HepG2 (cell line): ENCODE results near the gene CD9. TPM values are rescaled to one million over a fixed set of nuclear protein-coding genes. Genes with fewer than 3 reads are reported as not detected.
A peak's percentile ranks its signal among the peaks of the same experiment; 100 is the strongest.

Experiments used
- ATAC-seq: fragments of 200-7000 bp; cut with Tn5 transposase; 3 replicates; pipeline ENCODE4 v1.9.1; 2020; ENCODE audit warnings: mild to moderate bottlenecking, moderate library complexity
- BruUV-seq: library from RNA; stranded (reverse); fragments of 400-500 nt; replicated peaks from 2 replicates; lab custom pipeline; 2021; lab: Mats Ljungman, UMichigan
- CTCF ChIA-PET: fragments of 300-600 bp; formaldehyde crosslinking; extraction: SDS; loops from one replicate; lab custom pipeline; 2021; ENCODE audit warnings: low total read pairs, inconsistent platforms, low intra/inter-chr PET ratio; lab: Yijun Ruan, JAX
- POLR2A ChIA-PET: fragments of 350-600 bp; sonication (Branson Sonifier 250); formaldehyde crosslinking; loops from one replicate; lab custom pipeline; 2020; ENCODE audit warnings: antibody characterized with exemption, inconsistent platforms; lab: Yijun Ruan, JAX
- DNase-seq: peaks from one replicate; pipeline ENCODE4 v3.0.0-alpha.2; 2015; ENCODE audit warnings: low spot score
- FAIRE-seq: peaks from 3 replicates; lab custom pipeline; 2011; peaks lifted over from hg19 to GRCh38; lab: Jason Lieb, UNC
- H2AFZ ChIP-seq: one replicate; pipeline ENCODE4 v1.6.1; 2011; ENCODE audit warnings: low read length, inconsistent platforms
- H3K27ac ChIP-seq: fragments of 300-600 bp; 3 replicates; pipeline ENCODE4 v1.8.0; 2011; ENCODE audit warnings: mixed run types, mild to moderate bottlenecking, mixed read lengths, low read length, inconsistent platforms; ENCODE audit not compliant: insufficient read depth; ENCODE audit errors: extremely low read length
- H3K27me3 ChIP-seq, 2 experiments: fragments of 200-600 bp in 1 of 2; 2 replicates in 1 of 2; 3 replicates in 1 of 2; pipeline versions ENCODE4 v1.6.0 to v1.8.0; 2011; ENCODE audit warnings: low read length in 2 of 2, mild to moderate bottlenecking in 2 of 2, moderate library complexity in 2 of 2, inconsistent platforms in 1 of 2; ENCODE audit not compliant: insufficient read depth in 2 of 2, control insufficient read depth in 1 of 2
- H3K36me3 ChIP-seq, 2 experiments: fragments of 200-600 bp in 1 of 2; replicated peaks in 1 of 2; 2 replicates in 1 of 2; 3 replicates in 1 of 2; pipeline versions ENCODE4 v1.5.1 to v1.8.0; 2011; ENCODE audit warnings: low read length in 2 of 2, inconsistent platforms in 1 of 2; ENCODE audit not compliant: insufficient read depth in 2 of 2, control insufficient read depth in 1 of 2
- H3K4me1 ChIP-seq: 2 replicates; pipeline ENCODE4 v1.5.1; 2012; ENCODE audit warnings: low read length, inconsistent platforms; ENCODE audit not compliant: insufficient read depth
- H3K4me2 ChIP-seq: 2 replicates; pipeline ENCODE4 v1.6.0; 2011; ENCODE audit warnings: low read depth, low read length, inconsistent platforms
- H3K4me3 ChIP-seq, 3 experiments: fragments of 200-600 bp in 1 of 3; sonication (generic), shearing (Covaris generic) in 1 of 3; replicated peaks in 1 of 3; 2 replicates each; pipeline ENCODE4 v1.5.1; 2011 to 2016; ENCODE audit warnings: low read length in 3 of 3, inconsistent platforms in 2 of 3, low read depth in 2 of 3, mild to moderate bottlenecking in 2 of 3, control low read depth in 1 of 3, mixed read lengths in 1 of 3; ENCODE audit not compliant: insufficient read depth in 1 of 3
- H3K79me2 ChIP-seq: one replicate; pipeline ENCODE4 v1.6.1; 2011; ENCODE audit warnings: low read length, inconsistent platforms; ENCODE audit not compliant: insufficient read depth
- H3K9ac ChIP-seq: 2 replicates; pipeline ENCODE4 v1.6.0; 2011; ENCODE audit warnings: mild to moderate bottlenecking, low read depth, low read length, inconsistent platforms; ENCODE audit not compliant: insufficient read depth
- H3K9me3 ChIP-seq: 2 replicates; pipeline ENCODE4 v1.5.1; 2012; ENCODE audit warnings: mild to moderate bottlenecking, low read length
- H4K20me1 ChIP-seq: 2 replicates; pipeline ENCODE4 v1.6.0; 2011; ENCODE audit warnings: inconsistent platforms, mild to moderate bottlenecking, low read length, moderate library complexity; ENCODE audit not compliant: insufficient read depth
- DNMT1 ChIP-seq: sonication (generic); formaldehyde crosslinking; IDR thresholded peaks from 2 replicates; pipeline ENCODE4 v1.5.1; 2020; ENCODE audit warnings: mild to moderate bottlenecking, missing genetic modification reagents
- ERF ChIP-seq: IDR thresholded peaks from 2 replicates; pipeline ENCODE4 v1.6.1; 2018; ENCODE audit warnings: missing biosample characterization, missing genetic modification reagents
- KLF12 ChIP-seq: sonication (generic); formaldehyde crosslinking; IDR thresholded peaks from 2 replicates; pipeline ENCODE4 v1.4.0; 2020; ENCODE audit warnings: missing genetic modification reagents, borderline replicate concordance
- NR0B2 ChIP-seq: sonication (generic); formaldehyde crosslinking; IDR thresholded peaks from 2 replicates; pipeline ENCODE4 v1.4.0; 2020; ENCODE audit warnings: mild to moderate bottlenecking, missing genetic modification reagents
- PBX3 ChIP-seq: sonication (generic); formaldehyde crosslinking; IDR thresholded peaks from 2 replicates; pipeline ENCODE4 v1.8.1; 2023; ENCODE audit warnings: missing genetic modification reagents, inconsistent platforms, borderline replicate concordance
- RXRA ChIP-seq: sonication (generic); formaldehyde crosslinking; IDR thresholded peaks from 2 replicates; pipeline ENCODE4 v1.5.1; 2020; ENCODE audit warnings: missing genetic modification reagents
- TEF ChIP-seq: sonication (generic); formaldehyde crosslinking; IDR thresholded peaks from 2 replicates; pipeline ENCODE4 v1.5.0; 2020; ENCODE audit warnings: missing genetic modification reagents
- ZNF136 ChIP-seq: sonication (generic); formaldehyde crosslinking; IDR thresholded peaks from 2 replicates; pipeline ENCODE4 v1.8.1; 2022; ENCODE audit warnings: low read depth, mild to moderate bottlenecking, moderate library complexity, missing genetic modification reagents
- ZNF543 ChIP-seq: sonication (generic); formaldehyde crosslinking; IDR thresholded peaks from 2 replicates; pipeline ENCODE4 v1.4.0; 2020; ENCODE audit warnings: mild to moderate bottlenecking, missing genetic modification reagents
- ZSCAN12 ChIP-seq: sonication (generic); formaldehyde crosslinking; IDR thresholded peaks from 2 replicates; pipeline ENCODE4 v1.9.0; 2021; ENCODE audit warnings: mild to moderate bottlenecking, missing genetic modification reagents
- WGBS: methylation state at CpG from one replicate; pipeline ENCODE4 v1.1.6; 2017; ENCODE audit warnings: low lambda C conversion rate; 5-methylcytosine and 5-hydroxymethylcytosine counted together
- in situ Hi-C: cut with HindIII; loops from 2 replicates; pipeline ENCODE4 v1.10.0; 2017; ENCODE audit warnings: low pct_unique_long_range_greater_than_20kb; ENCODE audit not compliant: extremely low pct_ligation_motif_present
- intact Hi-C: fragments of 100-400 bp; cut with micrococcal nuclease; formaldehyde crosslinking; loops from one replicate; pipeline ENCODE4 v1.10.0; 2022; ENCODE audit not compliant: unreplicated experiment
- polyA plus RNA-seq, 8 experiments: library from polyadenylated mRNA; depleted of rRNA in 3 of 8; stranded (reverse) in 7 of 8; unstranded in 1 of 8; fragments of >200 nt; fragmentation: Illumina TruSeq in 4 of 8; extraction: Trizol in 4 of 8; gene quantifications; 2 replicates each; pipeline versions ENCODE4 v1.2.1 to v1.2.3, GENCODE V29; 2011 to 2016; ENCODE audit warnings: low read depth in 4 of 8, missing spikeins in 1 of 8, mixed read lengths in 1 of 8; ENCODE audit not compliant: insufficient read depth in 1 of 8
- total RNA-seq, 5 experiments: library from RNA; depleted of rRNA; stranded (reverse); fragments of >200 nt; fragmentation: Illumina TruSeq; extraction: Trizol; gene quantifications; 2 replicates each; pipeline ENCODE4 v1.2.3, GENCODE V29; 2016; ENCODE audit warnings: low read depth in 1 of 5

Gene CD9
- total and polyA plus RNA-seq, 2 of the 13 experiments (the other 11 are each of a cell fraction or from before 2014, with no cell fraction given): 5.8 to 38.3 TPM

- Histone ChIP-seq H3K4me2 (no peak overlapping the region), H3K27me3 (0 out of 5 replicates have a peak, but pooled peaks cover 0 to 5% of the 10 kb centered on the region in 2 experiments), H3K36me3 (no peaks in the 10 kb centered on the region), H3K27ac (no peak overlapping the region), H4K20me1 (no peaks in the 10 kb centered on the region), H3K9me3 (no peaks in the 10 kb centered on the region), H2AFZ (no peak overlapping the region), H3K79me2 (no peaks in the 10 kb centered on the region), H3K9ac (no peak overlapping the region), H3K4me1 (peaks cover 50% of the 10 kb centered on the region), H3K4me3 (no peak overlapping the region)
- POLR2A ChIA-PET: interaction anchor here (0.7 kb wide), 1 partner anchor 90 kb away, joined by 3 read pairs; no protein-coding TSS in a partner anchor
- WGBS: 10% methylated on average over 8 of the region's 10 CpGs
- intact Hi-C loops (loop anchor here (5.0 kb wide), 1 partner anchor 36 kb away; no protein-coding TSS in a partner anchor), in situ Hi-C loops (no loop called here)
- ATAC-seq (no peak), DNase-seq (no peak), FAIRE-seq (no peak)
- TF ChIP-seq RXRA (CRISPR knock-in tag) (0 out of 2 replicates have a peak, but pooled peaks have one; percentile 19), ERF (no peak)
- no TSS peak for BruUV-seq
- CTCF ChIA-PET: no interaction called here
Measured at GRCh38 chr12:6268484-6269157, 68.4 kb downstream of the CD9 start.

- ChIA-PET CTCF (no interaction called here), POLR2A (interaction anchor here (0.7 kb wide), 1 partner anchor 86 kb away, joined by 7 read pairs; no protein-coding TSS in a partner anchor)
- in situ Hi-C loops (no loop called here), intact Hi-C loops (loop anchor here (5.0 kb wide), 1 partner anchor 38 kb away; no protein-coding TSS in a partner anchor)
- no TSS peak for BruUV-seq
- Histone ChIP-seq H3K79me2 (no peaks in the 10 kb centered on the region), H3K27me3 (peaks cover 0 to 15% of the 10 kb centered on the region in 2 experiments; a peak in 3 of 5 replicates), H3K36me3 (no peaks in the 10 kb centered on the region), H3K9me3 (no peaks in the 10 kb centered on the region), H3K4me3 (no peak overlapping the region), H3K9ac (no peak overlapping the region), H2AFZ (no peak overlapping the region), H3K27ac (no peak overlapping the region), H3K4me2 (no peak overlapping the region), H4K20me1 (no peaks in the 10 kb centered on the region), H3K4me1 (peaks cover 50% of the 10 kb centered on the region)
- WGBS: 74% methylated on average over 16 of the region's 16 CpGs
- DNase-seq (no peak), FAIRE-seq (no peak), ATAC-seq (no peak)
- TF ChIP-seq ZSCAN12 (CRISPR knock-in tag): no peak
- no peak for TF ChIP-seq NR0B2 (CRISPR knock-in tag)
- TF ChIP-seq ZNF543 (CRISPR knock-in tag): no peak
- no peak for TF ChIP-seq DNMT1
- no peak for TF ChIP-seq ZNF136 (CRISPR knock-in tag)
- TF ChIP-seq TEF (CRISPR knock-in tag): no peak
- TF ChIP-seq KLF12: no peak
- no peak for TF ChIP-seq PBX3 (CRISPR knock-in tag)
Measured at GRCh38 chr12:6269986-6270385, 69.8 kb downstream of the CD9 start.
